ENCODE measurements around the gene HAUS3.

DNA sequence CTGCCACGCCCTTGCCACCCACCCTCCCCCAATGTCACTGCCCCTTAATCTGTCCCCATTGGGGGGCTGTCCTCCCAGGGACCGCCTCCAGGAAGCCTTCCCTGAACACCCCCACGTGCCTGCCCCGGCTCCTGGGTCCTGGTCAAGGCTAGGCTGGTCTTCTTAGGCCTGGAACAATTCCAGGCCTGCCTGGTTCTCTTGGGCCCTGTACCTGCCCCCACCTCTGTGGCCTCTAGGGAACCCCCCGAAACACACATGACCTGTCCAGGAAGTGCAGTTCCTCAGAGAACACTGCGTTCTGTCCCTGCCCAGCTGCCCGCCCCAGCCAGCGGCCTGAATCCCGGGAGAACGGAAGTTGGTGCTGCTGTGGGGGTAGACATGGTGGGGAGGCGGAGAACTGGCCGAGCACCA lies 14.9 kb upstream of the HAUS3 start:
- TF ChIP-seq, protein P1, sequence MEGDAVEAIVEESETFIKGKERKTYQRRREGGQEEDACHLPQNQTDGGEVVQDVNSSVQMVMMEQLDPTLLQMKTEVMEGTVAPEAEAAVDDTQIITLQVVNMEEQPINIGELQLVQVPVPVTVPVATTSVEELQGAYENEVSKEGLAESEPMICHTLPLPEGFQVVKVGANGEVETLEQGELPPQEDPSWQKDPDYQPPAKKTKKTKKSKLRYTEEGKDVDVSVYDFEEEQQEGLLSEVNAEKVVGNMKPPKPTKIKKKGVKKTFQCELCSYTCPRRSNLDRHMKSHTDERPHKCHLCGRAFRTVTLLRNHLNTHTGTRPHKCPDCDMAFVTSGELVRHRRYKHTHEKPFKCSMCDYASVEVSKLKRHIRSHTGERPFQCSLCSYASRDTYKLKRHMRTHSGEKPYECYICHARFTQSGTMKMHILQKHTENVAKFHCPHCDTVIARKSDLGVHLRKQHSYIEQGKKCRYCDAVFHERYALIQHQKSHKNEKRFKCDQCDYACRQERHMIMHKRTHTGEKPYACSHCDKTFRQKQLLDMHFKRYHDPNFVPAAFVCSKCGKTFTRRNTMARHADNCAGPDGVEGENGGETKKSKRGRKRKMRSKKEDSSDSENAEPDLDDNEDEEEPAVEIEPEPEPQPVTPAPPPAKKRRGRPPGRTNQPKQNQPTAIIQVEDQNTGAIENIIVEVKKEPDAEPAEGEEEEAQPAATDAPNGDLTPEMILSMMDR (IDR thresholded peaks at IDR 0.05 in 2 of 3, conservative IDR thresholded peaks at IDR 0.05 in 1 of 3; ENCODE audit: borderline replicate concordance in 1 of 3, insufficient read depth in 1 of 3, low read depth in 2 of 3, low read length in 2 of 3), result no peak
- TF ChIP-seq CBX3 (IDR thresholded peaks at IDR 0.05; ENCODE audit: low read depth) (no peak), POLR2AphosphoS5 (IDR thresholded peaks at IDR 0.05; ENCODE audit: low read depth, low read length) (no peak), POLR2A (IDR thresholded peaks at IDR 0.05; ENCODE audit: borderline replicate concordance, extremely low read depth, insufficient read depth, insufficient read length) (no peak), TCF7L2 (IDR thresholded peaks at IDR 0.05; ENCODE audit: borderline replicate concordance, extremely low read depth, insufficient read depth, insufficient read length) (no peak), ZNF274 (IDR thresholded peaks at IDR 0.05; ENCODE audit: low read depth, low read length) (no peak), EZH2 (IDR thresholded peaks at IDR 0.05) (no peak), SIN3A (IDR thresholded peaks at IDR 0.05; ENCODE audit: low read depth) (no peak), CEBPB (IDR thresholded peaks at IDR 0.05; ENCODE audit: low read depth) (no peak), ZFX (IDR thresholded peaks at IDR 0.05) (no peak)
- TF ChIP-seq, protein P2, sequence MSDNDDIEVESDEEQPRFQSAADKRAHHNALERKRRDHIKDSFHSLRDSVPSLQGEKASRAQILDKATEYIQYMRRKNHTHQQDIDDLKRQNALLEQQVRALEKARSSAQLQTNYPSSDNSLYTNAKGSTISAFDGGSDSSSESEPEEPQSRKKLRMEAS (IDR thresholded peaks at IDR 0.05), result no peak
- TF ChIP-seq, protein P3, sequence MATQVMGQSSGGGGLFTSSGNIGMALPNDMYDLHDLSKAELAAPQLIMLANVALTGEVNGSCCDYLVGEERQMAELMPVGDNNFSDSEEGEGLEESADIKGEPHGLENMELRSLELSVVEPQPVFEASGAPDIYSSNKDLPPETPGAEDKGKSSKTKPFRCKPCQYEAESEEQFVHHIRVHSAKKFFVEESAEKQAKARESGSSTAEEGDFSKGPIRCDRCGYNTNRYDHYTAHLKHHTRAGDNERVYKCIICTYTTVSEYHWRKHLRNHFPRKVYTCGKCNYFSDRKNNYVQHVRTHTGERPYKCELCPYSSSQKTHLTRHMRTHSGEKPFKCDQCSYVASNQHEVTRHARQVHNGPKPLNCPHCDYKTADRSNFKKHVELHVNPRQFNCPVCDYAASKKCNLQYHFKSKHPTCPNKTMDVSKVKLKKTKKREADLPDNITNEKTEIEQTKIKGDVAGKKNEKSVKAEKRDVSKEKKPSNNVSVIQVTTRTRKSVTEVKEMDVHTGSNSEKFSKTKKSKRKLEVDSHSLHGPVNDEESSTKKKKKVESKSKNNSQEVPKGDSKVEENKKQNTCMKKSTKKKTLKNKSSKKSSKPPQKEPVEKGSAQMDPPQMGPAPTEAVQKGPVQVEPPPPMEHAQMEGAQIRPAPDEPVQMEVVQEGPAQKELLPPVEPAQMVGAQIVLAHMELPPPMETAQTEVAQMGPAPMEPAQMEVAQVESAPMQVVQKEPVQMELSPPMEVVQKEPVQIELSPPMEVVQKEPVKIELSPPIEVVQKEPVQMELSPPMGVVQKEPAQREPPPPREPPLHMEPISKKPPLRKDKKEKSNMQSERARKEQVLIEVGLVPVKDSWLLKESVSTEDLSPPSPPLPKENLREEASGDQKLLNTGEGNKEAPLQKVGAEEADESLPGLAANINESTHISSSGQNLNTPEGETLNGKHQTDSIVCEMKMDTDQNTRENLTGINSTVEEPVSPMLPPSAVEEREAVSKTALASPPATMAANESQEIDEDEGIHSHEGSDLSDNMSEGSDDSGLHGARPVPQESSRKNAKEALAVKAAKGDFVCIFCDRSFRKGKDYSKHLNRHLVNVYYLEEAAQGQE (IDR thresholded peaks at IDR 0.05; ENCODE audit: low read depth), result no peak
